Fibroblast of skin of right quadriceps (primary cell): ENCODE results near the gene ARR3.
"Not testable (repeated sequence)": the region's sequence is repeated elsewhere in the genome, so short reads cannot be mapped to it uniquely, and the experiment has no call there.

Experiments used
- DNase-seq: peaks from one replicate; pipeline ENCODE4 v3.0.0-alpha.2; 2013

Gene ARR3

DNA sequence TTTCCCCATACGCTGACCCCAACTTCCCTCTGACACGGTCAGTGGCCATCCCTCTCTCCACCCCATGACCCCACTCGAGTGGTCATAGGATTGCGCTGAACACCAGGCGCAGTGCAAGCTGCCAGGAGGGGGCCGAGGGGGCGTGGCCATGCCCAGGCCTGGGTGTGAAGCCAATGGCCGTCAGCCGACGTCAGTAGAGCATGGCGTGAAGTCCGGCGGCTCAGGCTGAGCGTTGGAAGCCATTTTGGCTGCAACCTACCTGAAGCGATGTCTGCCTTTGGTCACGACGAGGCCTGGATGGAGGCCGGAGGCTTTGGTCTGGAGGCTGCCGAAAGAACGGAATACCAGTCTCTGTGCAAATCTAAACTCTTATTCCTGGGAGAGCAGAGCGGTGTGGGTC is 13.8 kb downstream of the ARR3 start, which contains the start of gene RAB41:
Gene RAB41, plus strand, starts transcription at position 222 of the 400 bp plus-strand sequence. Its CDS starts 46 bp downstream, at position 268.
- no peak for DNase-seq

DNA sequence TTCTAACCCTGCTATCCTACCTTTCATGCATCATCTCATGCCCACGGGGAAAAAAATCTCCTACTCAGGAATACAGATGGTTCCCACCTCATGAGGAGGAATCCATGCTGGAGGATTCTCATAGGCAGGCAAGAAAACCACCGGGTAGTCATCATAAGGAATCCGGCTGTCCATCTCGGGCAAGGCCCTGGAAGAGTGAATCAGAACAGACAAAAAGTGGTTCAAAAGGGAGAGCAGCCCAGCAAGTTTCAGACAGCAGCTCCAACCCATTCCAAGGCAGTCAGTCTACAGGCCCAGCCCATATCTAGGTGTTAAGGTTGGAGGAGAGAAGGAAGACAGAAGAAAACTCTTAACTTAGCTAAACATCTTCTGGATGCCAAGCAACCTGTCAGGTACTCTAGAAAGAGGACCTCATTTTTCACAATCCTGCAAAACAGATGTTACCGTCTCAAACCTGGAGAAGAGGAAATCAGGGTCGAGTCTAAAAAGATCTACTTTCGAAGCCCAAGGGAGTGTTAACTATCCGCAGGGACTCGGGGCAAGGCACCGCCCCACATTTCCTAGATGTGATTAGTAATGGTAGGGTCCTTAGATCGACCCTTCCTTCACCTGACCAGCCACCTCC is 21.1 kb downstream of the ARR3 start:
- no peak for DNase-seq

DNA sequence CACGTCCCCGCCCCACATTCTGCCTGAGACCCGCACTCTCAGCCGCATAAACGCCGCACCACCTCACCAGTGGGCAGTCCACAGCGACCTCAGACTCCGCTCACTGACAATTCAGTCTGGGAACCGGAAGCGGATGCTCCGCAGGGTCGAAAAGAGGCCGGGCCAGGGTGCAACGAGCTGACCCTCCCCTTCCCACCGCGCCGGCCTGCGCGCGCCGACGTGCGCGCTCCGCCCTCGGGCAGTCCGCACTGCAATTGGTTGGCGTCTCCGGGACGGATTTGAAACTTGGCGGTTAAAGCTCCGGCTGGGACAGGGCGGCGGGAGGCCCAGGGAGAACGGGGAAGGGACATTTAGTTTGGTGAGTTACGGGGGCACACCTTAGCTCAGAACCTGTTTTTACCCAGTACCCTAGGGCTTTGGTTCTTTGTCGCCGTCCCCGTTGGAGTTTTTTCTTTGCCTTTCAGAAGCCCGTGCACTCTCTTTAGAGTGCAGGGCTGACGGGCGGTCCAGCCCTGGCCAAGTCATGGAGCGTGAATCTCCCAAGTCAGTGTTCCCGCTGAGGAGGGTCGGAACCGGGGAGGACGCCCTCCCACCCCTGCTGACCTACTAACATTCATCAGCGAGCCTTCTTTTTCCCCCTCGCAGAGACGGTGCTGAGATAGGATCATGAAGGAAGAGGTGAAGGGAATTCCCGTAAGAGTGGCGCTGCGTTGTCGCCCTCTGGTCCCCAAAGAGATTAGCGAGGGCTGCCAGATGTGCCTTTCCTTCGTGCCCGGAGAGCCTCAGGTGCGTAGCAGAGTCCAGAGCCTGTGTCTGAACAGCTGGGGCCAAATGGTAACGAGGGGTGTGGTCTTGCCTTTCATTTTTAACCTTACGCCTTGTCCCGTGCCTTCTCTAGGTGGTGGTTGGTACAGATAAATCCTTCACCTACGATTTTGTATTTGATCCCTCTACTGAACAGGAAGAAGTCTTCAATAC is 21.9 kb downstream of the ARR3 start, which contains the start of the genes KIF4A and PDZD11:
Gene KIF4A, plus strand, starts transcription at position 312 of the 978 bp plus-strand sequence. Its CDS starts 355 bp downstream, at position 667.
Gene PDZD11, minus strand, starts transcription at position 135 of the 978 bp plus-strand sequence. CDS start 586 bp downstream, outside the sequence.
- DNase-seq: peak; percentile 76

DNA sequence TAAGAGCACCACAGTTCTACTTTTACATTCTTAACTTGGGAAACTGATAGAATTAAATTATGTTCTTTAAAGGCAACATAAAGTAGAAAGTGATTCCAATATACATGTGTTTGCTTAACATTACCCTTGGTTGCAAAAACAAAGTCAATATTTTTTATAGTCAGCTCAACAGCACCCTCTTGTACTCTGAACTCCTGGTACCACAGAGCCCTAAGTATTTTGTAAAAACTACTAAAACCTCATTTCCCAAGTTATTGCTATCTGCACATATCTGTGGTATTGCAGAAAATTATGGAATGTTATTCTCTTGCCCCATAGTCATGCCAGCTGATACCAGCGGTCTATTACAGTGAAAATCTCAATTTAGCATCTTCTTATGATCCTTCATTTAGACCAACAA is 24.7 kb downstream of the ARR3 start:
- DNase-seq: no peak

DNA sequence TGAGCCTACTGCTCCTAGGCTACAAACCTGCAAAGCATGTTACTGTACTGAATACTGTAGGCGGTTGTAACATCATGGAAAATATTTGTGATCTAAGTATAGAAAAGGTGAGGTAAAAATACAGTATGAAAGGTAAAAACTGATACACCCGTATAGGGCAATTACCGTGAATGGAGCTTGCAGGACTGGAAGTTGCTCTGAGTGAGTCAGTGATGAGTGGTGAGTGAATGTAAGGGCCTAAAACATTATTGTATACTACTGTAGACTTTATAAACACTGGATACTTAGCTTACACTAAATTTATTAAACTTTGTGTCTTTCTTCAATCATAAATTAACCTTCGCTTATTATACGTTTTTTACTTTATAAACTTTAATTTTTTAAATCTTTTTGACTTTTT is 25.5 kb downstream of the ARR3 start:
- no peak for DNase-seq

DNA sequence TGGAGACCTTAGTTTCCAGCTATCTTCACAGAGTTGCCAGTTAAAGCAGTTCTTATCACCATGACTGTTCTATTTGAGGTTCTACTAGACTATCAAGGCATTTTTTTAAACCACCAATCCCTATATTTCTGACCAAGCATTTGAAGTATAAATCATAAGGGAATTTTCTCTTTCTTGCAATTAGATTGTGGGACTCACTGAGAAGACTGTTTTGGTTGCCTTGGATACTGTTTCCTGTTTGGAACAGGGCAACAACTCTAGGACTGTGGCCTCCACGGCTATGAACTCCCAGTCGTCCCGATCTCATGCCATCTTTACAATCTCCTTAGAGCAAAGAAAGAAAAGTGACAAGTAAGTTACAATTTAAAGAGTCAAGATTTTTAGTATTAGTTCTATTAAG is 33.6 kb downstream of the ARR3 start:
- DNase-seq: no peak

DNA sequence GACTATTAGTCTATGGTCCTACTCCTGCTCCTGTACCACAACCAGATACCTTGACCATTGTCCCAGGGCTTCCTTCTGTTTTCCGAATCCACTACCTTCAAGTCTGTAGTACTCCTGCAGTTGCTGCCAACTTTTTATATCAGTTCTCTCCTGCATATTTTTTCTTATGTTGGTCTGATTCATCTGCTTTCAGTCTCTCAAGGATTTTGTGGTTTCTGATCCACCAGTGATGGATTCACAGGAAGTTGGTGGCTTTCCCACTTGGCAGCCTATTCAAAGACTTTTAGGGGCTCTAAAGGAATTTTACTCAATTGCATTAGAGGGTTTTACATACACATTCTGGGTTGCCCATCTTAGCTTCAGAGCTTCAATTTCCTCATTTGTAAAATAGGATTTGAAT is 45.4 kb downstream of the ARR3 start:
- peak; percentile 71 for DNase-seq

DNA sequence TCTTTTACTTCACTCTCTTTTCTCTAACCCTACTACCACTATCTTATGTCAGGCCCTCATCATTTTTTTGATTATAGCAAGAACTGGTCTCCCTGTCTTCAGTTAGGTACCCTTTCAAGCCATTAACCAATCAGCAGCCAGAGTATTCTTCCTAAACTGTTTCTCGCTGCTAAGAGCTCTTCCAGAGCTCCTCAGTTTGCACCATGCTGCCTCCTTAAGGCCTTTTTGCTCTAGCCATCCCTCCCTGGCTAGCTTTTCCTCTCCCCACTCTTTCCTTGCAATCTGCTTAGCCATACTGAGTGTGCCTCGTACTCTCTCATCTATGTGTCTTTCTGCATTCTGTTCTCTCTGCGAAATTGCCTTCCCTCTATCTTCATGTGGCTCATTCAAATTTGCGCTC is 54.6 kb downstream of the ARR3 start:
- DNase-seq: no peak

DNA sequence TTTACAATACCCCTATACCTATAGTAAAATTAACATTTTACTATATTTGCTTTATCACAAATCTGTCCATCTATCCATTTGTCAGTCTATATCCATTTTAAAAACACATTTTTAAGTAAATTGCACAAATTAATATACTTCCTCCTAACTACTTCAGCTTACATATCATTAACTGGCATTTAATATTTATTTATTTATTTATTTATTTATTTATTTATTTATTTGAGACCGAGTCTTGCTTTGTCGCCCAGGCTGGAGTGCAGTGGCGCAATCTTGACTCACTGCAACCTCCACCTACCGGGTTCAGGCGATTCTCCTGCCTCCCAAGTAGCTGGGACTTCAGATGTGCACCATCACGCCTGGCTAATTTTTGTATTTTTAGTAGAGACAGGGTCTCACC is 55.5 kb downstream of the ARR3 start:
- not testable (repeated sequence) for DNase-seq

DNA sequence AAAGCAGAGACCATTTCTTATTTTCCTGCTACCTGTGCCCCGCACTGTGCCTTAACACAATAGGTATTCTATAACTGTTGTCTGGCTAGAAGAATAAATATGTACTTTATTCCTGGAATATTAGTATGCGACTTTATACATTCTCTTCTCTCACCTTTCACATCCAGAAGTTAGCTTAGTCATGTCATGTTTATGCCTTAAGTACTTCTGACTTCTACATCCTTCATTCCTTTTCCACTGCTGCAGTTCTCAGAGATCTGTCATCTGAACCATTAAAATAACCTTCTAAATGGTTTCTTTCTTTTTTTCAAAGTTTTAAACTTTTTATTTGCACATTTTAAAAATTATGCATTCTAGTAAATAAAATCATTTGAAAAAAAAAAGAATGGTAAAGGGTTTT is 56.2 kb downstream of the ARR3 start:
- DNase-seq: no peak

DNA sequence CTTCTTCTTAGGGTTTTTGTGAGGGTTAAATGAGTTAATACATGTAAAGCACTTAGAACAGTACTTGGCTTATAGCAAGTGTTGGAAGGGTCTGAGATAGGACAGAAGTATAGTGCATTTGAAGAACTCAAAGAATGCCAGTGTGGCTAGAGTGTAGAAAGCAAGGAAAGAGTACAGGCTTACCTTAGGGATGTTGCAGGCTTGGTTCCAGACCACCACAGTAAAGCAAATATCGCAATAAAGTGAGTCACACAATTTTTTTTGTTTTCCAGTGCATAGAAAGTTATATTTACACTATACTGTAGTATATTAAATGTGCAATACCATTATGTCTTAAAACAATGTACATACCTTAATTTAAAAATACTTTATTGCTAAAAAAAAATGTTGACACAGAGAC is 63.0 kb downstream of the ARR3 start:
- DNase-seq: peak; percentile 54
